GM18873 (cell line): Measurements from ENCODE around the gene PCDHB3.
"Not testable (repeated sequence)": the region's sequence is repeated elsewhere in the genome, so short reads cannot be mapped to it uniquely, and the experiment has no call there.

Experiments
- ATAC-seq: cut with Tn5 transposase; IDR thresholded peaks from one replicate; pipeline ENCODE4 v1.9.1; 2021; ENCODE audit warnings: mild to moderate bottlenecking, moderate library complexity, moderate number of reproducible peaks; ENCODE audit not compliant: unreplicated experiment, low FRiP score

PCDHB3 gene

DNA sequence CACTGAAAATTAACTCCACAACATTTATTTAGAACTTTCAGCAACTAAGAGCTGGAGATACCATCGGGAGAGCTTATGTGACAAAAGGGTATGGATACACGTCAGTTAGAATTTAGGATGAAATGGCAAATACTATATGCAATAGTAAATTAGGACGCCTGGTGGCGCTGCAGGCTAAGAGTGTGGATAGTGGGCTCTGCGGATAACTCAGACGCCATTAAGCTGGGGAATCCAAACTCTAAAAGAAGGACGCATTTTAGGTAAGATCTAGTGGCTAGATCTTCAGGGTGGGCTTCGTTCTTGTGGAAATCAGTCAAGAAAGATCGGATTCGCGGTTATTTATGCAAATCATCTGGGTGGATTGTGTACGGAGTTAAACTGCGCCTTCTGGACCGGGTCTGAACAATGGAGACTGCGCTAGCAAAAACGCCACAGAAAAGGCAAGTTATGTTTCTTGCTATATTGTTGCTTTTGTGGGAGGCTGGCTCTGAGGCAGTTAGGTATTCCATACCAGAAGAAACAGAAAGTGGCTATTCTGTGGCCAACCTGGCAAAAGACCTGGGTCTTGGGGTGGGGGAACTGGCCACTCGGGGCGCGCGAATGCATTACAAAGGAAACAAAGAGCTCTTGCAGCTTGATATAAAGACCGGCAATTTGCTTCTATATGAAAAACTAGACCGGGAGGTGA lies 34.9 kb downstream of the PCDHB3 start, which contains the start of gene PCDHB5:
Gene PCDHB5, plus strand, starts transcription at position 177 of the 688 bp plus-strand sequence. Its CDS starts 229 bp downstream, at position 406.
- ATAC-seq: no peak

GRCh38 chr5:141135718-141136266 lies 35.5 kb downstream of the PCDHB3 start:
- ATAC-seq: no peak

DNA sequence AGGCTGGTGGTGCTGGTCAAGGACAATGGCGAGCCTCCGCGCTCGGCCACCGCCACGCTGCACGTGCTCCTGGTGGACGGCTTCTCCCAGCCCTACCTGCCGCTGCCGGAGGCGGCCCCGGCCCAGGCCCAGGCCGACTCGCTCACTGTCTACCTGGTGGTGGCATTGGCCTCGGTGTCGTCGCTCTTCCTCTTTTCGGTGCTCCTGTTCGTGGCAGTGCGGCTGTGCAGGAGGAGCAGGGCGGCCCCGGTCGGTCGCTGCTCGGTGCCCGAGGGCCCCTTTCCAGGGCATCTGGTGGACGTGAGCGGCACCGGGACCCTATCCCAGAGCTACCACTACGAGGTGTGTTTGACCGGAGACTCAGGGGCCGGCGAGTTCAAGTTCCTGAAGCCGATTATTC lies 37.1 kb downstream of the PCDHB3 start:
- not testable (repeated sequence) for ATAC-seq

DNA sequence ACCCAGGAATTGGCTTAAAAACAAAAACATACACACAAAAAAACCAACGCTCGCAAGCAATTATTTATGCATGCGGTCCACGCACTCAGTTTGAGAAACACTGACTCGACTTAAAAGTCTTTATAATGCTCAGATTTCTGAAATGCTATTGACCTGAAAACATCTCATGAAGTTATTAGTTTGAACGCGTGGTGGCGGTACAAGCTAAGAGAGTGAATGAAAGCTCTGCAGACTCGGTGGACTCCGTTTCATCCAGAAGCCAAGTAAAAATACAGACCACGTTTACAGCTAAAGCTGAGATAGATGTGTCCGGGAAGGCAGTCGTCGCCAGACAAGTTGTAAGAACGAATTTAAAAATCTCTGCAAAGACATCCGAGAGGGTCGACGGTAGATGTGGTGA lies 49.5 kb downstream of the PCDHB3 start, which contains the start of gene PCDHB6:
Gene PCDHB6, plus strand, starts transcription at position 246 of the 400 bp plus-strand sequence. CDS start 201 bp downstream, outside the sequence.
- ATAC-seq: no peak

DNA sequence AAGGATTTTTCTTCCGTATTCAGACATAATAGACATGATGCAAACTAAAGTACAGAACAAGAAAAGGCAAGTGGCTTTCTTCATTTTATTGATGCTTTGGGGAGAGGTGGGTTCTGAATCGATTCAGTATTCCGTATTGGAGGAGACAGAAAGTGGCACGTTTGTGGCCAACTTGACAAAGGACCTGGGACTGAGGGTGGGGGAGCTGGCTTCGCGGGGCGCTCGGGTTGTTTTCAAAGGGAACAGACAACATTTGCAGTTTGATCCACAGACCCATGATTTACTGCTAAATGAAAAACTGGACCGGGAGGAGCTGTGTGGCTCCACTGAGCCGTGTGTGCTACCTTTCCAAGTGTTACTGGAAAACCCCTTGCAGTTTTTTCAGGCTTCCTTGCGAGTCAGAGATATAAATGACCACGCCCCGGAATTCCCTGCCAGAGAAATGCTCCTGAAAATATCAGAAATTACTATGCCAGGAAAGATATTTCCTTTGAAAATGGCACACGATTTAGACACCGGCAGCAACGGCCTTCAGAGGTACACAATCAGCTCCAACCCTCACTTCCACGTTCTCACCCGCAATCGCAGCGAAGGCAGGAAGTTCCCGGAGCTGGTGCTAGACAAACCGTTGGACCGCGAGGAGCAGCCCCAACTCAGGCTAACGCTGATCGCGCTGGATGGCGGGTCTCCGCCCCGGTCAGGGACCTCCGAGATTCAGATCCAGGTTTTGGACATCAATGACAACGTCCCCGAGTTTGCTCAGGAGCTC lies 50.1 kb downstream of the PCDHB3 start:
- ATAC-seq: no peak

GRCh38 chr5:141150993-141151325 lies 50.7 kb downstream of the PCDHB3 start:
- ATAC-seq: no peak

DNA sequence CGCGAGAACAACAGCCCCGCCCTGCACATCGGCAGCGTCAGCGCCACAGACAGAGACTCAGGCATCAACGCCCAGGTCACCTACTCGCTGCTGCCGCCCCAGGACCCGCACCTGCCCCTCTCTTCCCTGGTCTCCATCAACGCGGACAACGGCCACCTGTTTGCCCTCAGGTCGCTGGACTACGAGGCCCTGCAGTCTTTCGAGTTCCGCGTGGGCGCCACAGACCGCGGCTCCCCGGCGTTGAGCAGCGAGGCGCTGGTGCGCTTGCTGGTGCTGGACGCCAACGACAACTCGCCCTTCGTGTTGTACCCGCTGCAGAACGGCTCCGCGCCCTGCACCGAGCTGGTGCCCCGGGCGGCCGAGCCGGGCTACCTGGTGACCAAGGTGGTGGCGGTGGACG lies 51.4 kb downstream of the PCDHB3 start:
- ATAC-seq: not testable (repeated sequence)

- not testable (repeated sequence) for ATAC-seq
Measured at GRCh38 chr5:141152096-141152495, 51.8 kb downstream of the PCDHB3 start.
